GM12878 (cell line): ENCODE measurements around the gene SULT1A2. TPM values are rescaled to one million over a fixed set of nuclear protein-coding genes. Genes with fewer than 3 reads are reported as not detected.

Experiments used
- ATAC-seq: fragments of 200-7000 bp; cut with Tn5 transposase; 3 replicates; pipeline ENCODE4 v1.9.1; 2020; ENCODE audit warnings: mild to moderate bottlenecking, moderate library complexity
- BruUV-seq: library from RNA; stranded (reverse); fragments of 400-500 nt; replicated peaks from 2 replicates; lab custom pipeline; 2021; lab: Mats Ljungman, UMichigan
- CTCF ChIA-PET: fragments of 300-600 bp; sonication (Branson Sonifier 250); formaldehyde crosslinking; extraction: SDS; loops from one replicate; lab custom pipeline; 2021; ENCODE audit warnings: inconsistent platforms; lab: Yijun Ruan, JAX
- POLR2A ChIA-PET: fragments of 350-600 bp; formaldehyde crosslinking; extraction: SDS; loops from one replicate; lab custom pipeline; 2021; ENCODE audit warnings: inconsistent platforms; lab: Charles Lee
- RAD21 ChIA-PET: fragments of 300-600 bp; sonication (Branson Sonifier 250); formaldehyde crosslinking; loops from one replicate; lab custom pipeline; 2023; ENCODE audit warnings: antibody characterized with exemption; ENCODE audit not compliant: unreplicated experiment; lab: Charles Lee
- SMC1A ChIA-PET: fragments of 300-600 bp; sonication (Branson Sonifier 250); formaldehyde crosslinking; loops from one replicate; lab custom pipeline; 2023; ENCODE audit not compliant: unreplicated experiment, uncharacterized antibody; lab: Charles Lee
- DNase-seq: peaks from one replicate; pipeline ENCODE4 v3.0.0-alpha.2; 2011; ENCODE audit warnings: low read depth, low spot score
- FAIRE-seq: peaks from 3 replicates; lab custom pipeline; 2011; peaks lifted over from hg19 to GRCh38; lab: Jason Lieb, UNC
- H2AFZ ChIP-seq: 2 replicates; pipeline ENCODE4 v1.6.0; 2011; ENCODE audit warnings: low read depth, low read length, control low read depth; ENCODE audit not compliant: control insufficient read depth
- H3K27ac ChIP-seq: 2 replicates; pipeline ENCODE4 v1.5.1; 2011; ENCODE audit warnings: control low read depth; ENCODE audit not compliant: control insufficient read depth, insufficient read depth
- H3K27me3 ChIP-seq, 2 experiments: replicated peaks in 1 of 2; 2 replicates each; pipeline versions ENCODE4 v1.6.0 to v1.6.1; 2011; ENCODE audit warnings: low read length in 1 of 2; ENCODE audit not compliant: control insufficient read depth in 2 of 2, insufficient read depth in 2 of 2
- H3K36me3 ChIP-seq, 2 experiments: 2 replicates each; pipeline ENCODE4 v1.5.1; 2011; ENCODE audit warnings: low read length in 1 of 2; ENCODE audit not compliant: control insufficient read depth in 2 of 2, insufficient read depth in 2 of 2
- H3K4me1 ChIP-seq: 2 replicates; pipeline ENCODE4 v1.6.1; 2011; ENCODE audit warnings: mild to moderate bottlenecking, low read length, moderate library complexity, mixed read lengths; ENCODE audit not compliant: control insufficient read depth, insufficient read depth
- H3K4me2 ChIP-seq: 2 replicates; pipeline ENCODE4 v1.6.0; 2011; ENCODE audit warnings: control low read depth; ENCODE audit not compliant: control insufficient read depth, insufficient read depth
- H3K4me3 ChIP-seq: fragments of 200-600 bp; sonication (generic); 2 replicates; pipeline ENCODE4 v1.5.1; 2016
- H3K79me2 ChIP-seq: 2 replicates; pipeline ENCODE4 v1.6.0; 2011; ENCODE audit warnings: low read length; ENCODE audit not compliant: control insufficient read depth, insufficient read depth
- H3K9ac ChIP-seq: 2 replicates; pipeline ENCODE4 v1.8.0; 2011; ENCODE audit warnings: low read length, control low read depth, mixed read lengths; ENCODE audit not compliant: control insufficient read depth, insufficient read depth
- H3K9me3 ChIP-seq: replicated peaks from 3 replicates; pipeline ENCODE4 v1.5.1; 2011; ENCODE audit warnings: mild to moderate bottlenecking, low read length; ENCODE audit not compliant: control insufficient read depth, insufficient read depth
- H4K20me1 ChIP-seq: 2 replicates; pipeline ENCODE4 v1.6.0; 2011; ENCODE audit not compliant: control insufficient read depth, insufficient read depth
- BHLHE40 ChIP-seq, 2 experiments: fragments of 450-650 bp in 1 of 2; IDR thresholded peaks; 2 replicates each; pipeline ENCODE4 v1.6.1; 2011 to 2017; ENCODE audit warnings: low read depth in 2 of 2, borderline replicate concordance in 1 of 2, improper control_type of control experiment in 1 of 2, low read length in 1 of 2, mild to moderate bottlenecking in 1 of 2
- CHD2 ChIP-seq: IDR thresholded peaks from 2 replicates; pipeline ENCODE4 v1.6.1; 2011; ENCODE audit warnings: low read depth, low read length, improper control_type of control experiment, borderline replicate concordance
- CHD4 ChIP-seq: fragments of 200-600 bp; sonication (generic); IDR thresholded peaks from 2 replicates; pipeline ENCODE4 v1.6.1; 2016; ENCODE audit warnings: mild to moderate bottlenecking
- EGR1 ChIP-seq, 2 experiments: IDR thresholded peaks; 1 replicate in 1 of 2; 2 replicates in 1 of 2; pipeline ENCODE4 v1.6.1; 2011 to 2012; ENCODE audit warnings: low read depth in 2 of 2, low read length in 2 of 2, borderline replicate concordance in 1 of 2, mild to moderate bottlenecking in 1 of 2, moderate library complexity in 1 of 2
- FOXM1 ChIP-seq: IDR thresholded peaks from 2 replicates; pipeline ENCODE4 v1.6.1; 2012; ENCODE audit warnings: low read depth, mild to moderate bottlenecking, inconsistent platforms, low read length, moderate library complexity
- IKZF2 ChIP-seq, 2 experiments: fragments of 450-650 bp; IDR thresholded peaks; 2 replicates each; pipeline ENCODE4 v1.6.1; 2017; ENCODE audit warnings: mild to moderate bottlenecking in 2 of 2, moderate library complexity in 2 of 2
- IRF3 ChIP-seq: fragments of 450-650 bp; IDR thresholded peaks from 2 replicates; pipeline ENCODE4 v1.6.1; 2014; ENCODE audit warnings: mild to moderate bottlenecking
- NFIC ChIP-seq: IDR thresholded peaks from 2 replicates; pipeline ENCODE4 v1.6.1; 2012; ENCODE audit warnings: low read depth, mild to moderate bottlenecking, inconsistent platforms, low read length, moderate library complexity
- NFYB ChIP-seq: IDR thresholded peaks from 2 replicates; pipeline ENCODE4 v1.6.1; 2011; ENCODE audit warnings: low read depth, mild to moderate bottlenecking, low read length, improper control_type of control experiment, moderate library complexity; ENCODE audit not compliant: insufficient read depth
- RBBP5 ChIP-seq: fragments of 200-600 bp; sonication (generic); conservative IDR thresholded peaks from 2 replicates; pipeline ENCODE4 v1.6.1; 2016
- SMAD1 ChIP-seq: fragments of 450-650 bp; IDR thresholded peaks from 2 replicates; pipeline ENCODE4 v1.6.1; 2018; ENCODE audit warnings: mild to moderate bottlenecking, low read depth; ENCODE audit not compliant: partially characterized antibody
- SREBF2 ChIP-seq: IDR thresholded peaks from 2 replicates; pipeline ENCODE4 v1.6.1; 2012; ENCODE audit warnings: mild to moderate bottlenecking, low read length
- STAT1 ChIP-seq: fragments of 450-650 bp; conservative IDR thresholded peaks from 2 replicates; pipeline ENCODE4 v1.6.1; 2014; ENCODE audit warnings: antibody characterized with exemption, mild to moderate bottlenecking
- SUZ12 ChIP-seq: fragments of 200-600 bp; sonication (generic); IDR thresholded peaks from one replicate; pipeline ENCODE4 v1.6.1; 2018; ENCODE audit warnings: antibody characterized with exemption, mild to moderate bottlenecking; ENCODE audit not compliant: unreplicated experiment
- YY1 ChIP-seq: IDR thresholded peaks from 2 replicates; pipeline ENCODE4 v1.6.1; 2011; ENCODE audit warnings: low read depth, mild to moderate bottlenecking, low read length
- ZNF384 ChIP-seq: IDR thresholded peaks from 2 replicates; pipeline ENCODE4 v1.6.1; 2012; ENCODE audit warnings: low read depth, mild to moderate bottlenecking, low read length, improper control_type of control experiment, borderline replicate concordance
- WGBS: methylation state at CpG from one replicate; pipeline ENCODE4 v1.1.6; 2016; ENCODE audit warnings: low lambda C conversion rate; ENCODE audit not compliant: insufficient replicate concordance, insufficient coverage; ENCODE audit errors: missing lambda C conversion rate; 5-methylcytosine and 5-hydroxymethylcytosine counted together
- in situ Hi-C: fragments of 300-500 bp; cut with MboI; formaldehyde crosslinking; loops from 9 replicates; pipeline ENCODE4 v1.14.3; 2018; ENCODE audit warnings: mixed read lengths
- intact Hi-C: fragments of 100-400 bp; cut with micrococcal nuclease; formaldehyde crosslinking; loops from one replicate; pipeline ENCODE4 v1.14.2; 2022; ENCODE audit not compliant: unreplicated experiment
- polyA plus RNA-seq, 11 experiments: library from polyadenylated mRNA; depleted of rRNA in 4 of 11; unstranded in 6 of 11; stranded (reverse) in 5 of 11; fragments of >200 nt; fragmentation: Nextera tagmentation in 4 of 11; fragmentation: Illumina TruSeq in 1 of 11; extraction: Ambion mirVana in 4 of 11; extraction: Trizol in 1 of 11; gene quantifications; 1 replicate in 1 of 11; 2 replicates in 10 of 11; pipeline versions ENCODE4 v1.2.1 to v1.2.3, GENCODE V29; 2011 to 2016; ENCODE audit warnings: inconsistent platforms in 2 of 11, missing spikeins in 2 of 11, low read depth in 1 of 11
- total RNA-seq, 4 experiments: library from RNA; depleted of rRNA in 3 of 4; stranded (reverse); fragments of >200 nt in 3 of 4; fragmentation: Illumina TruSeq in 1 of 4; extraction: Trizol in 1 of 4; gene quantifications; 2 replicates each; pipeline versions ENCODE4 v1.2.1 to v1.2.3, GENCODE V29; 2013 to 2021
- TF ChIP-seq, protein P1 (sequence below): IDR thresholded peaks from 2 replicates; pipeline ENCODE4 v1.6.1; 2011; ENCODE audit warnings: low read depth, mild to moderate bottlenecking, low read length, moderate library complexity, borderline replicate concordance; ENCODE audit errors: extremely low read depth
- TF ChIP-seq, protein P2 (sequence below), 3 experiments: IDR thresholded peaks in 2 of 3; conservative IDR thresholded peaks in 1 of 3; 2 replicates each; pipeline ENCODE4 v1.5.1; 2011; ENCODE audit warnings: low read depth in 3 of 3, low read length in 3 of 3, mild to moderate bottlenecking in 3 of 3, control low read depth in 2 of 3, moderate library complexity in 2 of 3, inconsistent platforms in 1 of 3, mixed read lengths in 1 of 3; ENCODE audit not compliant: control insufficient read depth in 2 of 3, insufficient read depth in 1 of 3; ENCODE audit errors: extremely low read depth in 1 of 3

SULT1A2 gene
- total and polyA plus RNA-seq, 10 of the 15 experiments (the other 5 are each of a cell fraction or from before 2014, with no cell fraction given): 0.06 to 0.39 (median 0.07) TPM; not detected in 7

DNA sequence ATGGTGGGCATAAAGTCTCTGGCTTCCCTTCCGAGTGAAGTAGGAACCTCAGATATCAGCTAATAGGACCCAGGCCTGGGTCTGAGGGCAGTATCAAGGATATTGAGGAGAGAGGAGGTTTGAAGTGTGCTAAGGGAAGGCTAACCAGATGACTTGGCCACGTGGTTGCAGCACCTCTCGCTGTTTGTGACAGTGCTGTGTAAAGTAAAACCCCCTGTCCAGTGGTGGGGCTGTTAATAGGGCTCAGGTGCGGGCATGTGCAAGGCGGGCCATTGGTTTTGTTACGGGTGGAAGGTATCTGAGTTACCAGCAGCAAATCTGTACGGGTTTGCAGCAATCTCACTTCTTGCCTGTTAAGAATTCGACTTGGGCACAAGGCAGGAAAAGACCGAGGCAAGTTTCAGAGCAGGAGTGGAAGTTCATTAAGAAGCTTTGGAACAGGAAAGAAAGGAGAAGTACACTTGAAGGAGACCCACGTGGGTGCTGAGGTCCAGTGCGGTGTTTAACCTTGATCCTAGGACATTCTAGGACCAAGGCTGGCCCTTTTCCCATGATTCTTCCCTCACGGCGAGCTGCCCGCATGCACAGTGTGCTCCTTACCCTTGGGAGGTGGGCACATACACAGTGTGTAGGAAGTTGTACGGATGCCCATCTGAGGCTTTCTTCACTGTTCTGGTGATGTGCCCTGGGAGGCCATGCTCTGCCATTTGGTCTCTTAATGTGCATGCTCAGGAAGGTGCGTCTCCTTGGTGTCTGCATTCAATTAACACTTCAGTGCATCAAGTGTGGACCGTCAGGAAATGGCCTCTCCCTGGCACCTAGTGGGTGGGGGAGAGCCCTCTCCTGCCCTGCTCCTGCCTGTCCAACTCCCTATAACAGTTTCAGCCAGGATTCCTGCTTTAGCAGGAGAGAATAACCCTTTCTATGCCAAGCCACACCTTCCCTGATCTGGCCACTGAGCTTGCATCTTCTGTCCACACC is 22.8 kb downstream of the SULT1A2 start:
- H3K4me3 ChIP-seq: no peak overlapping the region
- H3K79me2 ChIP-seq: no peaks in the 10 kb centered on the region
- ChIA-PET CTCF (interaction anchor here (1.3 kb wide), 1 partner anchor 42 kb away, joined by 3 read pairs; no protein-coding TSS in a partner anchor), POLR2A (no interaction called here), RAD21 (no interaction called here), SMC1A (no interaction called here)
- in situ Hi-C loops (no loop called here), intact Hi-C loops (no loop called here)
- no peak overlapping the region for H3K4me2 ChIP-seq
- H4K20me1 ChIP-seq: no peaks in the 10 kb centered on the region
- no TSS peak for BruUV-seq
- no peaks in the 10 kb centered on the region for H3K9me3 ChIP-seq
- no peak overlapping the region for H2AFZ ChIP-seq
- no peaks in the 10 kb centered on the region for H3K4me1 ChIP-seq
- H3K9ac ChIP-seq: no peak overlapping the region
- ATAC-seq (no peak), DNase-seq (no peak), FAIRE-seq (no peak)
- H3K27me3 ChIP-seq: no peaks in the 10 kb centered on the region
- TF ChIP-seq SUZ12 (no peak), NFIC (no peak), ZNF384 (no peak), NFYB (no peak), CHD2 (no peak), FOXM1 (no peak), CHD4 (no peak), IRF3 (no peak), SMAD1 (no peak), RBBP5 (no peak), BHLHE40 (IDR thresholded peaks at IDR 0.05; ENCODE audit: borderline replicate concordance in 1 of 2, low read depth in 2 of 2, low read length in 1 of 2) (no peak), YY1 (no peak), SREBF2 (no peak), STAT1 (no peak), IKZF2 (IDR thresholded peaks at IDR 0.05) (no peak), EGR1 (IDR thresholded peaks at IDR 0.05; ENCODE audit: borderline replicate concordance in 1 of 2, low read depth in 2 of 2, low read length in 2 of 2) (no peak)
- TF ChIP-seq, protein P1, sequence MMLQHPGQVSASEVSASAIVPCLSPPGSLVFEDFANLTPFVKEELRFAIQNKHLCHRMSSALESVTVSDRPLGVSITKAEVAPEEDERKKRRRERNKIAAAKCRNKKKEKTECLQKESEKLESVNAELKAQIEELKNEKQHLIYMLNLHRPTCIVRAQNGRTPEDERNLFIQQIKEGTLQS: no peak
- TF ChIP-seq, protein P2, sequence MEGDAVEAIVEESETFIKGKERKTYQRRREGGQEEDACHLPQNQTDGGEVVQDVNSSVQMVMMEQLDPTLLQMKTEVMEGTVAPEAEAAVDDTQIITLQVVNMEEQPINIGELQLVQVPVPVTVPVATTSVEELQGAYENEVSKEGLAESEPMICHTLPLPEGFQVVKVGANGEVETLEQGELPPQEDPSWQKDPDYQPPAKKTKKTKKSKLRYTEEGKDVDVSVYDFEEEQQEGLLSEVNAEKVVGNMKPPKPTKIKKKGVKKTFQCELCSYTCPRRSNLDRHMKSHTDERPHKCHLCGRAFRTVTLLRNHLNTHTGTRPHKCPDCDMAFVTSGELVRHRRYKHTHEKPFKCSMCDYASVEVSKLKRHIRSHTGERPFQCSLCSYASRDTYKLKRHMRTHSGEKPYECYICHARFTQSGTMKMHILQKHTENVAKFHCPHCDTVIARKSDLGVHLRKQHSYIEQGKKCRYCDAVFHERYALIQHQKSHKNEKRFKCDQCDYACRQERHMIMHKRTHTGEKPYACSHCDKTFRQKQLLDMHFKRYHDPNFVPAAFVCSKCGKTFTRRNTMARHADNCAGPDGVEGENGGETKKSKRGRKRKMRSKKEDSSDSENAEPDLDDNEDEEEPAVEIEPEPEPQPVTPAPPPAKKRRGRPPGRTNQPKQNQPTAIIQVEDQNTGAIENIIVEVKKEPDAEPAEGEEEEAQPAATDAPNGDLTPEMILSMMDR (IDR thresholded peaks at IDR 0.05 in 2 of 3, conservative IDR thresholded peaks at IDR 0.05 in 1 of 3; ENCODE audit: control insufficient read depth in 2 of 3, extremely low read depth in 1 of 3, insufficient read depth in 1 of 3, low read depth in 3 of 3, low read length in 3 of 3): no peak
- no peak overlapping the region for H3K27ac ChIP-seq
- no peaks in the 10 kb centered on the region for H3K36me3 ChIP-seq
- 84% methylated on average over 16 of the region's 17 CpGs for WGBS
